HG03460 (cell line): ENCODE results near the gene C1R.
A peak's percentile ranks its signal among the peaks of the same experiment; 100 is the strongest.
"Not testable (repeated sequence)": the region's sequence is repeated elsewhere in the genome, so short reads cannot be mapped to it uniquely, and the experiment has no call there.

ENCODE experiments used
- ATAC-seq: cut with Tn5 transposase; IDR thresholded peaks from one replicate; pipeline ENCODE4 v1.9.1; 2021; ENCODE audit not compliant: unreplicated experiment

C1R gene

DNA sequence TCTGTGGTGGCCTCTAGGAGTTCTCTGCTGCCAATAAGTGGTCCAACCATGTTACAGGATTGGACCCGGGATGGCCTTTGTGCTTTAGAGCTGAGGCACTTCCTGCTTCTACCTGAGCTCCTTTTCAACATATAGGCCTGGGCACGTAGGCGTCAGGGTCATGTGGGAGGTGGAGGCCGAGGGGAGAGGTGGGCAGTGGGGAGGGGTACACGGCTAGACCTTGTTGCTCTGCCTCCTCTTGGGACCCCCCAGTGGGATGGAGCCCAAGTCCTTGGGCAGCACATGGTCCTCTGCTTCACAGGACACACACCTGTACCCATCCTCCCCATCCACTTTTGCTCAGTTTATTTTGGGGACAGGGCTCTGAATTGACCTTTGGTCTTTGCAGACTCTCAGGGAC lies 29.1 kb upstream of the C1R start:
- ATAC-seq = no peak

DNA sequence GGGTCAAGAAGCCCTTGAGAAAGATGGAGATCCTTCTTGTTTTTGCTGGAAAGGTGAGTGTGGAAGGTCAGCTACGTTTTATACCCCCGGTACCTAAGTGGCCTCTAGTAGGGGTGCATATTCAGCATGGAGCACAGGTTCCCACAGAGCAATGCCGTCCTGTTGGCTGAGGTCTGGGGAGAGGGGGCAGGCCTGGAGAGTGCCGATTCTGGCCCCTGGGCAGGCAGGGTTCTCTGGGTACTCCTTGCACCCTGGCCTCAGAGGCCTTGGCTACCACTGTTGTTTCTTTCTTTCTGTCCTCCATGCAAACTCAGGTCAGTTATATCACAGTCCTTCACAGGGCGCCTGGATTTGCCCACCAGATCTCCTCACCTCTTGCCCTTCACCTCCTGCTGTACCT lies 27.9 kb upstream of the C1R start:
- no peak for ATAC-seq

- no peak for ATAC-seq
These were observed 26.6 kb upstream of the C1R start for GRCh38 chr12:7118881-7119280.

GRCh38 chr12:7117670-7118069 lies 25.4 kb upstream of the C1R start:
- no peak for ATAC-seq

GRCh38 chr12:7116916-7117315 lies 24.7 kb upstream of the C1R start:
- ATAC-seq = no peak

DNA sequence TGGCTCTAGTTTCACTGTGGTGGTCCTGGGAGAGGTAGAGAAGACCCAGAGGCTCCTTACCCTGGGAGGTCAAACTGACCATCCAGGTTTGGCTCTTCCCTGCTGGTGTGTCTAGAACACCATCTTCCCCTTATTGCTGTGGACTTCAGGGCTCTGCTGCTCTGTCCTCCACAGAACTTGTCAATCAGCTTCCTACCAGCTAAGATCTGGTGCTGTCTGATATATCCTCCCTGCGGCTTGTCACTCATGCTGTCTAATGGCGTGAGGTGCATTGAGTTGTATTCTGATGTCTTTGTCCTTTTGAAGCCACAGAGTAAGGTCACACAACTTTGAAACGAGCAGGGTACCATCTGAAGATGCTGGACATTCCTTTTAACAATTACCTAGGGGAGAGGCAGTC lies 24.0 kb upstream of the C1R start:
- no peak for ATAC-seq

DNA sequence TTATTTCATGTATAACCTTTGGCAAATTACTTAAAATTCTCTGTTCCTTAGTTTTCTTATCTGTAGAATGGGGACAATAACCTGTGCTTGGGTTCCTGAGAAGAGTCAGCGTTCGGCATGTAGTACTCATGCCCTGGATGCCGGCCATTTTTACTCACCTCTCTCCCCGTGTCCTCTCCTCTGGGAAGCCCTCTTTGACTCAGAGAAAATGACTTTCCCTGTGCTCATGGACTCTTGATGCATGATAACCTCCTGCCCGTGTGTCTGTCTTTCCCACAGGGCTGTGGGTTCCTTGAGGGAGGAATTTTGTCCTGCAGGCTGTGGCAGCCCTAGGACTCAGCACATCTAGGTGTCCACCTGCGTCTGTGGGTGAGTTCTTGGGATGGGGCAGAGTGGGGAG lies 22.6 kb upstream of the C1R start:
- ATAC-seq = no peak

DNA sequence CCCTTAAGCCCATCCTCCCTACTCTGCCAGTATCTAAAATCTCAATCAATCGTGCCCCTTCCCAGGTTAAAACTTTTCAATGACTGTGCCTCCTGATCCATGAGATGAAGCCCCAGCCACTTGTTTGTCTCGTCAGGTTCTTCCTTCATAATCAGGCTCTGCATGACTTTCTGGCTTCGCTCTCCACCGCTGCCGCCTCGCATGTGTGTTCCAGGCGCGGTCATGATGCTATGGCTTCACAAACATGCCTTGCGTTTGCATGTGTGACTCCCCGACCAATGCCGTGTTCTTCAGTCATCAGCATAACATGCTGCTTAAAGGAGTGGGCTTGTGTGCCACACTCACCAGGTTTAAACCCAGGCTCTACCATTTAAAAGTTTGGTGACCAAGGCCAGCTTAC lies 21.8 kb upstream of the C1R start:
- ATAC-seq = no peak

DNA sequence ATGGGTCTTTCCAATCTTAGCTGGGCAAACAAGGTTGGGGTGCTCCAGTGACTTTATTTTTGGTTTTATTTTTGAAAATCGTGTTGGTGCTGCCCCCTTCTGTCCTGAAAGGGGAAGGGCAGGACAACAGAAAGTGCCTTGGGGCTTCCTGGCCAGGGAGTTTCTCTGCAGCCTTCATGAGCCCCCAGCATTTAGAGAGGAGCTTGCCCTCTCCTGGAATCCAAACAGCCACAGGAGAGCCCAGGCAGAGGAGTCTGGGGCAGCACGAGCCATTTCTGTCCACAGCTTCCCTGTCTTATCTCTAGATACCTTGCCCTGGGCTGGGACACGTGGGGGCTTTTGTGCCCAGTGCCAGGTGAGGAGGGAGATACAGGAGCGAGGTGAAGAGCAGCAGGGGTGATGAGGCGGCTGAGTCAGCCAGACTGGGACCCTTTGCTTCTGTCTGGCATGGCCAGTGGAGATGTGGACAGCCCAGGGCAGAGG lies 21.2 kb upstream of the C1R start:
- no peak for ATAC-seq

DNA sequence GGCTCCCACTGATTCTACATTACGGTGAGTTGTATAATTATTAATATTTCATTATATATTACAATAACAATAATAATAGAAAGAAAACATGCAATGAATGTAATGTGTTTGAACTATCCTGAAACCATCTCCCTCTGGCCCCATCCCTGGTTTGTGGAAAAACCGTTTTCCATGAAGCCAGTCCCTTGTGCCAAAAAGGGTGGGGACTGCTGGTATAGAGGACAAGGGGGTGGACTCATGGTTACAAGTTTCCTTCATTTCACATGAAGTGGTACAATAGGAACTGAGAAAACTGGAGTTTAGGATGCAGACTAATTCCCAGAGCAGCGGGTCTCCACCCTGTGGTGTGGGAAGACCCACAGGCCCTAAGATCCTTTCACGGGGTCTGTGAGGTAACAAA lies 19.8 kb upstream of the C1R start:
- no peak for ATAC-seq

DNA sequence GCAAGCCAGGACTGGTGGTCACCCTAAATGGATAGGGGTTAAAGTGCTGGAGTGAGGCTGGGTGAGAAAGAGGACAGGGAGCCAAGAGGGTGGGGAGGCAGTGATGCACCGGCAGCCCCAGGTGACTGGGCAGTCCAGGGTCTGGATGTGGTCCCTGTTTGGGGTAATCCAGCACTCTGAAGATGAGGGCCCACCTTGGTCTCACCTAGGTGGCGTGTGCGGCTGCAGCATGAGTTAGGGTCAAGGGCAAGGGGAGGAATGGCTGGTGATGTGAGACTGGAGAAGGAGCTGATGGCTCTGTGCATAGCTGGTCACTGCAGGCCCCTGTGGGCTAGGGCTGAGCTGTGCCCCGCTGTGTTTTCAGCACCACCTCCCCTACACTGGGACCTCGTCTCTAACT lies 18.4 kb upstream of the C1R start:
- no peak for ATAC-seq

DNA sequence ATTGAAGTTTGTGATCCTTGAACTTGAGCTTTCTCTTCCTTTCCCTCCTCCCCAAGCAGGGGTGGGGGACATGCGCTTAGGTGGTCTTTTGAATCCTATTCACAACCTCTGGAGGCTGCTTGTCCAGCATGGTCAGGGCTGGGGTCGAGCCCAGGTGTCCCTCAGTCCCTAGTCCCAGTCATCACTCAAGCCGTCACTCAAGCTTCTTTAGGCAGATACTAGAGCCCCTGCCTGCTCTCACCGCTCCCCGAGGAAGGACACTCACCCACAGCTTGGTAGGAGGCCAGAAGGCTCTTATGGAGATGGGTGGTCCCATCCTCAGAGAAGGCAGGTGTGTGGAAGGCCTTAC lies 17.3 kb upstream of the C1R start:
- ATAC-seq = no peak

DNA sequence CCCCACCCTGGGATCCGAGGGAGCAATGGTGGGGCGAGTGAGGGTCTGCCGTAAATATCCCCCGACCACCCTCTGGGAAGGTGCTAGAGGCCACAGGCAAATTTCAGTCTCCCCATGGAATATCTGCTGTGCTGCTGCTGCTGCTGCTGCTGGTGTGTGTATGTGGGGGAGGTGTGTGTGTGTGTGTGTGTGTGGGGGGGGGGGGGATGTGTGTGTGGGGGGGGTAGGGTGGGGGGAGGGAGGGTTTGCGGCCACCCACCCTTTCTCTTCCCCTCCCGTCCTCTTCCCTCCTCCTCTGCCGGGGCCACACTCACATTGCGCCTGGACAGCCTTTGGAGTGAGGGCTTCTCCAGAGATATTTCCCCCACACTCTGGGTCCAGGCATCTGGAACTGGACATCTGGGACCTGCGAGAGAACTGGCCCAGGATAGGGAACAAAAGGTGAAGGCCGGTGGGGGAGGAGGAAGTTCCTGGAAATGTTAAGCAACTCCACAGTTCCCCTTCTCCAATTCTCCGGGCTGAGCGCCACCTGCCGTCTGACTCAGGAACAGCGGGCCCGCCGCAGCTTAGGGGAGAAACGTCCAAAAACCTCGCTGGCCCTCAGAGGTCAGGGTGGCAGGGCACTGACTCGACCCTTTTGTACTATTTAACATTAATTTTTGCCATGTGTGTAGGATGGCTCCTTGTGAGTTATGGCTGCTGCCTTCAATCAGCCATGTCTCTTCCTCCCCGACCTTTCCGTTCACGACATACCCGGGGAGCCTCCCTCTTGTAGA lies 16.7 kb upstream of the C1R start, which contains the start of gene C1RL:
TSS of gene C1RL (minus strand) at position 419 of the 776 bp plus-strand sequence. CDS start at position 385, 34 bp downstream.
- no peak for ATAC-seq

GRCh38 chr12:7108003-7108795 lies 16.0 kb upstream of the C1R start:
- ATAC-seq = peak; percentile 95

DNA sequence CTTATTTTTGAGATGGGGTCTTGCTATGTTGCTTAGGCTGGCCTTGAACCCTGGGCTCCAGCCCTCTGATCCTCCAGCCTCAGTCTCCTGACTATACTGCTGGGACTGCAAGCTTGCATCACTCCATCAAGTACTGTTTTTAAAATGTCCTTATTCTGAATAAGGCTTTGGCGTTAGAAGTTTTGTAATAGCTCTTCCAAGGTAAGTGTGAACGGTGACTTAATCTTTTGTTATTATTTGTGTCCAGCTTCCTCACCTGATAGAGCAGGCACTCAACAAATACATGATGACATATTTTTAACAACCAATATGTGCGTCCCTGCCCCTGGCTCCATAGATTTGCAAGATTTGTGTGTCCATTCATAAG lies 15.4 kb upstream of the C1R start:
- ATAC-seq = no peak

DNA sequence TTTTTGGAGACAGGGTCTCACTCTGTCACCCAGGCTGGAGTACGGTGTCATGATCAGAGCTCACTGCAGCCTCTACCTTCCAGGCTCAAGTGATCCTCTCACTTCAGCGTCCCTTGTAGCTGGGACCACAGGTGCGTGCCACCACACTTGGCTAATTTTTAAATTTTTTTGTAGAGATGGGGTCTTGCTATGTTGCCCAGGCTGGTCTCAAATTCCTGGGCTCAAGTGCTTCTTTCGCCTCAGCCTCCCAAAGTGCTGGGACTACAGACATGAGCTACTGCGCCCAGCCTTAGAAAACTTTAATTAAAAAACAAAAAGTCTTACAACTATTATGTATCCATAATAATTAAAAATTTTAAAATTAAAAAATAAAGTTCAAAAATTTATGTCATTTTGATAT lies 14.9 kb upstream of the C1R start:
- not testable (repeated sequence) for ATAC-seq

GRCh38 chr12:7106082-7106481 lies 13.8 kb upstream of the C1R start:
- ATAC-seq = no peak

DNA sequence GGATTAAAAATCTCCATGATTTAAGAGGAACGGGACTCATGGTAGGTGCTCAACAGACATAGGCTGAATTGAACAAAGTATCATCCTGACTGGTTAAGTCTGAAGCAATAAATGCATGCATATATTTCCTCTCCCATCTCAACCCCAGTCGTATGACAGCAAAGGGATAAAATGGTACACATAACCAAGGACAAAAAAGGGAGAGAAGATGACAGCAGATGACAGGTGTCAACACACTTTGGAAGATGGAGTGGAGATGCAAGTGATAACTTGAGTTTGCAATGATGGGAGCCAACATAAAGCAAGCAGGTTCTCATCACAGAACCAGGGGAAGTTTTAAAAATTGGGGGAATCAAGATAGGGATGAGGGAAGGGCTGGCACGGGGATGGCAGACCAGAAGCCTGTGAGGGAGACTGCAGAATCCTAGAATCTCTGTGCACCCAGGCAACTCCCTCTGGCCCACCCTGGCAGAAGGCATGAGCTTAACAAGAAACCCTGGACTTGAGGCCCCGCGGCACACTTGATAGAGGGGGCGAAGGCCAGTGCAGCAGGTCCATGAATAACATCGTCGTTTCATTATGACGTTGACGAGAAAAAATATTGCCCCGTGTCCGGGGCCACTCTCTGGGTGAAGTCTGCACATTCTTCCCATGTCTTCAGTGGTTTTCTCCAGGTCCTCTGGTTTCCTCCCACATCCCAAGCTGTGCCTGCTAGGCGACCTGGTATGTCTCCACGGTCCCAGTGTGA lies 11.8 kb upstream of the C1R start:
- ATAC-seq = no peak

DNA sequence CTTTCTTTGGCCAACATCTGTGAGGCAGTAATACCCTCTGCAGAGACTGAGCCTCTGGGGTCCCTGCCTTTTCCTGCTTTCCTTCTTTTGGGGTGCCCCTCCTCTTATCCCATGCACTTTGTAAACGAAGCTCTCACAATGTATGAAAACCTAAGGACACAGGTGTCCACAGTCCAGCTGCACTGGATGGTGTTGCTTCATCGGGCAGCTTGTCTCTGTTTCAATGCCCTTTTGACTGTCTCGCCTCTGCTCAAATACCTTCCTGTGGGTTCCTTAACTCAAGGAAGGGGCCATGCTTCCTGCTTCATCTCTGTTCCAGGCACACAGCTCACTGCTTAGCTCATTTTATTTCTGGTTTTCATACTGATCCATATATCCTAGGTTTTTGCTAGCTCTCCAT lies 10.3 kb upstream of the C1R start:
- no peak for ATAC-seq

- no peak for ATAC-seq
These were observed 9.5 kb upstream of the C1R start for GRCh38 chr12:7101694-7102131.

GRCh38 chr12:7101047-7101693 lies 8.9 kb upstream of the C1R start:
- ATAC-seq = no peak
